ENCODE measurements around the gene SPRED2. TPM values are rescaled to one million over a fixed set of nuclear protein-coding genes. Genes with fewer than 3 reads are reported as not detected.

Gene SPRED2
- total RNA-seq, 1 donor from 2014 or later, result 8.6 TPM

DNA sequence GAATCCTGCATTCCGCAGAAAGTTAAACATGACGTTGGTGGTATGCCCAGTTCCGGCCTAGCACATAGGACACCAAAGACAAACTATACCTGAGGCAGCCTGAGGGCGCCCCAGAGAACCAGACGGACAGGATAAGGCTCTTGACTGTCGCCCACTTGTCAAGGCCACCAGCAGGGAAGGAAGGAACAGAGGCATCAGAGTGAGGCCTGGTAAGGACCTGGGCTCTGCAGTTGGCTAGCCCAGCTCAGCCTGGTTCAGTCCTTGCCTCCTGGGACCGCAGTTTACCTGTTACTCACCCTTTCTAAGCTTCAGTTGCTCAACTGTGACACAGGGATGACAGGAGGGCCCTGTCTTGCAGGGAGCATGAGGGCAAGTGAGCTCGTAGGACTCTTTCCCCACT is 122.7 kb downstream of the SPRED2 start:
- no peak for DNase-seq

DNA sequence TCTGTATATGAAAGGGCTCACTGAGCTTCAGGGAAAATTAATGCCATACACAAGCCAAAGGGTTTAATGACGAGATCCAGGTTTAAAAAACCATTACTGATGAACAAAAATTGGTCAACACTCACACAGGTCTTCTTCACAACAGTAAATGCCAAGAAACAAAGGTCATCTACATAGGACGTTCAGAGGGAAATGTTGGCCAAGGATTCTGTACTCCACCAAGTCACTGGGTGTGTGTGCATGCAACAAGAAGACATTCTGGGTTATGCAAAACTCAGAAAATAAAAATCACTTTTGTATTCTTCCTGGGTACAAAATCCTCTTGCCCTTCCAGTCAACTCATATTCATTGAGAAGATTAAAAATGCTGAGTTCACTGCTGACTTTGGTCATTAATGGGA is 126.5 kb downstream of the SPRED2 start:
- no peak for DNase-seq

GRCh38 chr2:65300761-65301711 is 131.4 kb downstream of the SPRED2 start:
- peak; percentile 66 for DNase-seq

- DNase-seq, result peak; percentile 63
These were observed 132.2 kb downstream of the SPRED2 start for GRCh38 chr2:65300134-65300760.

- no peak for DNase-seq
These were observed 133.2 kb downstream of the SPRED2 start for GRCh38 chr2:65299246-65299645.

- no peak for DNase-seq
These were observed 134.3 kb downstream of the SPRED2 start for GRCh38 chr2:65298089-65298488.

- DNase-seq, result no peak
These were observed 134.9 kb downstream of the SPRED2 start for GRCh38 chr2:65297544-65297943.

- no peak for DNase-seq
These were observed 135.4 kb downstream of the SPRED2 start for GRCh38 chr2:65296971-65297370.

DNA sequence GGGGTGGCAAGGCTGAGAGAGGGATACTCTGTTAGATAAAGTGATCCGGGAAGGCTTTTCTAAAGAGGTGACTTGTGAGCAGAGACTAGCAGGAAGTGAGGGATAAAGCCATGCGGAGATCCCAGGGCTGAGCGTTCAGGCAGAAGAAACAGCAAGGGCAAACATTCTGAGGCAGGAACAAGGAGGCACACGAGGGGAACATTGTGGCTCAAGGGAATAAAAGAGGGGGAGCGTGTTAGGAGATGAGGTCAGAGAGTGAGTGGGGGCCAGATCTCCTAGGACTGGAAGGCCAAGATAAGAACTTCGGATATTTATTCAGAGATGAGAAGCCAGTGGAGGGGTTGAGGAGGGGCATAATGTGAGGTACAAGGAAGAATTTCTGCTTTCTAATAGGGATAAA is 137.7 kb downstream of the SPRED2 start:
- DNase-seq, result no peak

DNA sequence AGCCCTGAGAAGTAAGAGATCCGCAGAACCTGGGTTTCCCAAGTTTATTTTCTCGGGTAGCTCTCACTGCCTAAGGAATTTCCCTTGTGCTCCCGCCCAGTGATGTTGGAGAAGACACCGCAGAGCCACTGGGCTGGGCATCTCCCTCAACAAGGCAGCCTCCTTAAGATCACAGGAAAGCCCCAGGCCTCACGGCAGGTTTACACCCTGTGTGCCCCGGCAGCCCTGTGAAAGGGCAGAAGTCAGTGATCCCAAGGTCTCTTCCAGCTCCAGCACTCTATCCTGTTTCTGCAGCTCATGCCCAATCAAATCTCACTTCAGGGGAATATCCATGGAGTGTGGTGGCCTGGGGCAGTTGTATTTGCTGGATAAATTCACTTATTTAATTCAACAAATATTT is 138.3 kb downstream of the SPRED2 start:
- DNase-seq, result no peak

DNA sequence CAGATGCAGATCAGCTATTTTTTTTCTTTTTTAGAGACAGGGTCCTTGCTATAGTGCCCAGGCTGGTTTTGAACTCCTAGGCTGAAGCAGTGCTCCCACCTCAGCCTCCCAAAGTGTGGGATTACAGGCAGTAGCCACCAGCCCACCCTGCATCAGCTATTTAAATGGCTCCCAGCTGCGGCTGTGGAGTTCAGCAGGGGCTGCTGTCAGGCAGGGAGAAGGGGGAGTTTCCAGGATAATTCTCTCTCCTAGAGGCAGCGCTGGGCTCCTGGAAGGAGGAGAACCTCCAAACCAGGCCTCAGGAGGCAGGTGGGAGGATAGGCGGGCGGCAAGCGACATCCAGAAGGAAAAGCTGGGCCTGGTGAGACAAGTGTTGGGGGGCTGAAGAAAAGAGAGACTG is 139.0 kb downstream of the SPRED2 start:
- DNase-seq, result no peak

- DNase-seq, result no peak
These were observed 139.9 kb downstream of the SPRED2 start for GRCh38 chr2:65292461-65293011.

GRCh38 chr2:65292106-65292400 is 140.3 kb downstream of the SPRED2 start:
- DNase-seq, result no peak

GRCh38 chr2:65291216-65292105 is 140.9 kb downstream of the SPRED2 start:
- no peak for DNase-seq

GRCh38 chr2:65287364-65287763 is 145.0 kb downstream of the SPRED2 start:
- no peak for DNase-seq

- DNase-seq, result no peak
These were observed 149.8 kb downstream of the SPRED2 start for GRCh38 chr2:65282477-65283053.

- no peak for DNase-seq
These were observed 150.6 kb downstream of the SPRED2 start for GRCh38 chr2:65281627-65282351.

DNA sequence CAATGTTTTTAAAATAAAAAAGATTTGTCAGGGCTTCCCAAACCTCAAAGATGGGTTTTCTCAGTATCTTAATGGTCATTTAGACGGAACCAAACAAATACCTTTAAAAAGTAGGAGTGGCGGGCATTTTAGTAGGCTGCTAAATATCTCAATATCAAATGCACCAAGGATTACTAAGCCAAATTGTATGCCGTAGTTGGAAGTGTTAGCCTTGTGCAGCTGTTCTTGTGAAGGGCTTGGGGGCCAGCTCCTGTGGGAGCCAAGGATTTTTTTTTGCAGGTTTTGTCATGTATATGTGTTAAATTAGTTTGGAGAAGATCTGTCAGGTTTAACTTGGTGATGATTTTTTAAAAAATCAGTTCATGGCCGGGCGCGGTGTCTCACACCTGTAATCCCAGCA is 152.6 kb downstream of the SPRED2 start:
- DNase-seq, result no peak

GRCh38 chr2:65278531-65278981 is 153.8 kb downstream of the SPRED2 start:
- no peak for DNase-seq

GRCh38 chr2:65277791-65278483 is 154.5 kb downstream of the SPRED2 start:
- DNase-seq, result no peak

GRCh38 chr2:65277118-65277517 is 155.3 kb downstream of the SPRED2 start:
- DNase-seq, result no peak
